K562 (cell line): ENCODE results near the gene PTCH1. TPM values are rescaled to one million over a fixed set of nuclear protein-coding genes. Genes with fewer than 3 reads are reported as not detected.
A peak's percentile ranks its signal among the peaks of the same experiment; 100 is the strongest.

Source experiments
- BCOR ChIP-seq: fragments of 450-650 bp; IDR thresholded peaks from 2 replicates; pipeline ENCODE4 v1.6.1; 2016
- CHD1 ChIP-seq: fragments of 200-600 bp; sonication (generic); IDR thresholded peaks from one replicate; pipeline ENCODE4 v1.6.1; 2012; ENCODE audit warnings: mild to moderate bottlenecking, moderate library complexity, low read length, inconsistent platforms
- CHD4 ChIP-seq: fragments of 200-600 bp; sonication (generic); IDR thresholded peaks from 3 replicates; pipeline ENCODE4 v1.6.1; 2012; ENCODE audit warnings: low read depth, mild to moderate bottlenecking, mixed read lengths, low read length, inconsistent platforms; ENCODE audit not compliant: insufficient read depth, insufficient replicate concordance, poor library complexity, severe bottlenecking
- KHSRP ChIP-seq: fragments of 450-650 bp; IDR thresholded peaks from 2 replicates; pipeline ENCODE4 v1.6.1; 2017
- MITF ChIP-seq: IDR thresholded peaks from 2 replicates; pipeline ENCODE4 v1.6.1; 2014; ENCODE audit warnings: antibody characterized with exemption
- NKRF ChIP-seq: fragments of 450-650 bp; IDR thresholded peaks from 2 replicates; pipeline ENCODE4 v1.6.1; 2016; ENCODE audit warnings: borderline replicate concordance
- POLR2G ChIP-seq: fragments of 200-400 bp; formaldehyde crosslinking; IDR thresholded peaks from 2 replicates; pipeline ENCODE4 v1.6.1; 2017; ENCODE audit warnings: low read depth, mild to moderate bottlenecking, antibody characterized with exemption, low read length, moderate library complexity
- PRDM10 ChIP-seq: fragments of 450-650 bp; IDR thresholded peaks from 2 replicates; pipeline ENCODE4 v1.6.1; 2018; ENCODE audit not compliant: partially characterized antibody
- REST ChIP-seq, 2 experiments: fragments of 450-650 bp; formaldehyde crosslinking in 1 of 2; IDR thresholded peaks; 2 replicates each; pipeline versions ENCODE4 v1.4.0 to v1.6.1; 2014 to 2020; ENCODE audit warnings: mild to moderate bottlenecking in 2 of 2, borderline replicate concordance in 1 of 2, low read depth in 1 of 2
- RFX1 ChIP-seq: fragments of 450-650 bp; IDR thresholded peaks from 2 replicates; pipeline ENCODE4 v1.6.1; 2016; ENCODE audit warnings: mild to moderate bottlenecking, moderate library complexity
- SMARCA4 ChIP-seq: fragments of 450-650 bp; IDR thresholded peaks from 2 replicates; pipeline ENCODE4 v1.6.1; 2016
- ZNF561 ChIP-seq: fragments of 450-650 bp; formaldehyde crosslinking; conservative IDR thresholded peaks from 2 replicates; pipeline ENCODE4 v1.4.0; 2020; ENCODE audit warnings: mild to moderate bottlenecking, moderate library complexity
- polyA plus RNA-seq, 8 experiments: library from polyadenylated mRNA; depleted of rRNA in 4 of 8; stranded (reverse) in 5 of 8; unstranded in 3 of 8; fragments of >200 nt; fragmentation: Nextera tagmentation in 2 of 8; fragmentation: Illumina TruSeq in 1 of 8; extraction: Ambion mirVana in 2 of 8; extraction: Trizol in 1 of 8; gene quantifications; 2 replicates each; pipeline versions ENCODE4 v1.2.1 to v1.2.3, GENCODE V29; 2011 to 2014; ENCODE audit warnings: inconsistent platforms in 1 of 8, missing spikeins in 1 of 8
- total RNA-seq, 7 experiments: library from RNA; depleted of rRNA in 6 of 7; stranded (reverse); fragments of >200 nt in 6 of 7; fragmentation: Illumina TruSeq in 2 of 7; extraction: Trizol in 2 of 7; gene quantifications; 2 replicates each; pipeline versions ENCODE4 v1.2.1 to v1.2.3, GENCODE V29; 2011 to 2021; ENCODE audit warnings: low replicate concordance in 1 of 7

PTCH1 gene
- total and polyA plus RNA-seq, 9 of the 15 experiments (the other 6 are each of a cell fraction or from before 2014, with no cell fraction given) = 0.70 to 9.9 (median 3.8) TPM

- TF ChIP-seq PRDM10 = no peak
- peak; percentile 70 for TF ChIP-seq POLR2G
- peak; percentile 43 for TF ChIP-seq CHD1
- TF ChIP-seq REST (IDR thresholded peaks at IDR 0.05; ENCODE audit: borderline replicate concordance) = 0 out of 2 replicates have a peak, but pooled peaks have one; percentile 6
- no peak for TF ChIP-seq REST (CRISPR knock-in tag; IDR thresholded peaks at IDR 0.05; ENCODE audit: low read depth)
- no peak for TF ChIP-seq KHSRP
- no peak for TF ChIP-seq ZNF561 (CRISPR knock-in tag)
- no peak for TF ChIP-seq RFX1
- TF ChIP-seq BCOR = no peak
- TF ChIP-seq SMARCA4 = no peak
- TF ChIP-seq CHD4 = no peak
- TF ChIP-seq MITF = no peak
- no peak for TF ChIP-seq NKRF
Observed at GRCh38 chr9:95508242-95508967, 8.4 kb downstream of the PTCH1 start (continued).
